Stomach smooth muscle (tissue), 2 donors: Measurements from ENCODE around the gene UBQLN3.

Experiments
- H3K27ac ChIP-seq: one replicate; pipeline ENCODE4 v1.7.0; 2013; ENCODE audit warnings: mild to moderate bottlenecking, low read length, inconsistent platforms
- H3K27me3 ChIP-seq, 2 donors: one replicate each; pipeline ENCODE4 v1.7.0; 2013; ENCODE audit warnings: low read length in 2 of 2; ENCODE audit not compliant: insufficient read depth in 2 of 2, control insufficient read depth in 1 of 2
- H3K36me3 ChIP-seq, 2 donors: one replicate each; pipeline ENCODE4 v1.7.0; 2013; ENCODE audit warnings: low read length in 2 of 2; ENCODE audit not compliant: control insufficient read depth in 2 of 2, insufficient read depth in 2 of 2
- H3K4me1 ChIP-seq: one replicate; pipeline ENCODE4 v1.7.0; 2013; ENCODE audit warnings: low read length; ENCODE audit not compliant: control insufficient read depth, insufficient read depth
- H3K4me3 ChIP-seq, 2 donors: one replicate each; pipeline ENCODE4 v1.7.0; 2013; ENCODE audit warnings: low read length in 2 of 2
- H3K9ac ChIP-seq, 2 donors: one replicate each; pipeline ENCODE4 v1.7.0; 2013; ENCODE audit warnings: low read length in 2 of 2, mild to moderate bottlenecking in 1 of 2
- H3K9me3 ChIP-seq, 2 donors: one replicate each; pipeline ENCODE4 v1.7.0; 2013; ENCODE audit warnings: low read length in 2 of 2; ENCODE audit not compliant: control insufficient read depth in 2 of 2
- donor health status: healthy.
- donor health status: Pancreatic carcinoma.

Gene UBQLN3

GRCh38 chr11:5531053-5531831 lies 21.5 kb upstream of the UBQLN3 start:
- Histone ChIP-seq H3K4me3 (no peak overlapping the region), H3K27me3 (no peaks in the 10 kb centered on the region), H3K36me3 (no peaks in the 10 kb centered on the region), H3K27ac (no peak overlapping the region), H3K9me3 (peaks cover 0 to 3% of the 10 kb centered on the region in 2 donors), H3K4me1 (no peaks in the 10 kb centered on the region), H3K9ac (no peak overlapping the region)

- H3K27me3 ChIP-seq, result no peaks in the 10 kb centered on the region
- no peak overlapping the region for H3K27ac ChIP-seq
- no peak overlapping the region for H3K9ac ChIP-seq
- H3K36me3 ChIP-seq, result no peaks in the 10 kb centered on the region
- no peak overlapping the region for H3K4me3 ChIP-seq
- H3K9me3 ChIP-seq, result peaks cover 0 to 3% of the 10 kb centered on the region in 2 donors
- no peaks in the 10 kb centered on the region for H3K4me1 ChIP-seq
These were observed 18.7 kb upstream of the UBQLN3 start for GRCh38 chr11:5528495-5528894.

GRCh38 chr11:5527716-5528115 lies 18.0 kb upstream of the UBQLN3 start:
- Histone ChIP-seq H3K4me1 (no peaks in the 10 kb centered on the region), H3K27me3 (no peaks in the 10 kb centered on the region), H3K9ac (no peak overlapping the region), H3K27ac (no peak overlapping the region), H3K9me3 (peaks cover 0 to 3% of the 10 kb centered on the region in 2 donors), H3K4me3 (no peak overlapping the region), H3K36me3 (no peaks in the 10 kb centered on the region)

GRCh38 chr11:5524756-5525155 lies 15.0 kb upstream of the UBQLN3 start:
- Histone ChIP-seq H3K9me3 (peaks cover 0 to 3% of the 10 kb centered on the region in 2 donors), H3K9ac (no peak overlapping the region), H3K36me3 (no peaks in the 10 kb centered on the region), H3K27ac (no peak overlapping the region), H3K4me1 (no peaks in the 10 kb centered on the region), H3K4me3 (no peak overlapping the region), H3K27me3 (no peaks in the 10 kb centered on the region)

- no peaks in the 10 kb centered on the region for H3K27me3 ChIP-seq
- no peaks in the 10 kb centered on the region for H3K36me3 ChIP-seq
- H3K9me3 ChIP-seq, result peaks cover 0 to under 1% of the 10 kb centered on the region in 2 donors
- no peak overlapping the region for H3K9ac ChIP-seq
- H3K4me1 ChIP-seq, result no peaks in the 10 kb centered on the region
- H3K4me3 ChIP-seq, result no peak overlapping the region
- no peak overlapping the region for H3K27ac ChIP-seq
These were observed 12.6 kb upstream of the UBQLN3 start for GRCh38 chr11:5522308-5522707.

- H3K4me3 ChIP-seq, result no peak overlapping the region
- no peak overlapping the region for H3K27ac ChIP-seq
- H3K9me3 ChIP-seq, result no peaks in the 10 kb centered on the region
- H3K4me1 ChIP-seq, result no peaks in the 10 kb centered on the region
- H3K9ac ChIP-seq, result no peak overlapping the region
- no peaks in the 10 kb centered on the region for H3K27me3 ChIP-seq
- H3K36me3 ChIP-seq, result no peaks in the 10 kb centered on the region
These were observed 11.8 kb upstream of the UBQLN3 start for GRCh38 chr11:5521540-5521939.

GRCh38 chr11:5516599-5516998 lies 6.8 kb upstream of the UBQLN3 start, which contains the start of gene UBQLNL:
TSS of gene UBQLNL (minus strand) at chr11:5516699. CDS start at chr11:5516441, 258 bp downstream.
- Histone ChIP-seq H3K36me3 (no peaks in the 10 kb centered on the region), H3K27ac (no peak within 1 kb of the TSS), H3K9me3 (peaks cover 0 to 5% of the 10 kb centered on the region in 2 donors)

GRCh38 chr11:5514841-5515240 lies 5.1 kb upstream of the UBQLN3 start:
- H3K9ac ChIP-seq, result no peak overlapping the region
- no peak overlapping the region for H3K27ac ChIP-seq

More at GRCh38 chr11:5516599-5516998, 6.8 kb upstream of the UBQLN3 start, which contains the start of gene UBQLNL:
- H3K4me1 ChIP-seq, result no peaks in the 10 kb centered on the region
- H3K4me3 ChIP-seq, result no peak within 1 kb of the TSS
- H3K27me3 ChIP-seq, result no peaks in the 10 kb centered on the region
- H3K9ac ChIP-seq, result no peak within 1 kb of the TSS

GRCh38 chr11:5508605-5509004 lies 1.2 kb downstream of the UBQLN3 start:
- Histone ChIP-seq H3K9me3 (no peaks in the 10 kb centered on the region), H3K4me1 (no peaks in the 10 kb centered on the region), H3K36me3 (no peaks in the 10 kb centered on the region), H3K27me3 (peaks cover 0 to 2% of the 10 kb centered on the region in 2 donors), H3K4me3 (no peak overlapping the region), H3K27ac (no peak overlapping the region), H3K9ac (no peak overlapping the region)

More at GRCh38 chr11:5514841-5515240, 5.1 kb upstream of the UBQLN3 start:
- no peaks in the 10 kb centered on the region for H3K36me3 ChIP-seq
- no peak overlapping the region for H3K4me3 ChIP-seq
- H3K9me3 ChIP-seq, result peaks cover 0 to 5% of the 10 kb centered on the region in 2 donors
- no peaks in the 10 kb centered on the region for H3K4me1 ChIP-seq
- H3K27me3 ChIP-seq, result no peaks in the 10 kb centered on the region

- H3K4me1 ChIP-seq, result no peaks in the 10 kb centered on the region
- H3K27me3 ChIP-seq, result peaks cover 0 to 2% of the 10 kb centered on the region in 2 donors
- no peak overlapping the region for H3K9ac ChIP-seq
- H3K27ac ChIP-seq, result no peak overlapping the region
- H3K36me3 ChIP-seq, result no peaks in the 10 kb centered on the region
- H3K9me3 ChIP-seq, result no peaks in the 10 kb centered on the region
- H3K4me3 ChIP-seq, result no peak overlapping the region
These were observed 1.8 kb downstream of the UBQLN3 start for GRCh38 chr11:5507933-5508305.
